Astrocyte (in vitro differentiated cells and primary cell): ENCODE measurements around the gene IPO7. TPM values are rescaled to one million over a fixed set of nuclear protein-coding genes. Genes with fewer than 3 reads are reported as not detected.

ENCODE experiments used
- DNase-seq: peaks from one replicate; pipeline ENCODE4 v3.0.0-alpha.2; 2010; ENCODE audit warnings: low read depth
- FAIRE-seq: peaks from 2 replicates; lab custom pipeline; 2011; peaks lifted over from hg19 to GRCh38; lab: Jason Lieb, UNC
- H2AFZ ChIP-seq: 2 replicates; pipeline ENCODE4 v1.6.0; 2012; ENCODE audit warnings: low read depth, low read length, inconsistent platforms
- H3K27ac ChIP-seq: 2 replicates; pipeline ENCODE4 v1.5.1; 2011; ENCODE audit warnings: low read depth, low read length, inconsistent platforms
- H3K27me3 ChIP-seq: 2 replicates; pipeline ENCODE4 v1.6.0; 2011; ENCODE audit warnings: low read length, inconsistent platforms; ENCODE audit not compliant: insufficient read depth
- H3K36me3 ChIP-seq: 2 replicates; pipeline ENCODE4 v1.5.1; 2011; ENCODE audit warnings: low read length, inconsistent platforms; ENCODE audit not compliant: insufficient read depth
- H3K4me1 ChIP-seq: 2 replicates; pipeline ENCODE4 v1.5.1; 2011; ENCODE audit warnings: low read length, inconsistent platforms; ENCODE audit not compliant: insufficient read depth
- H3K4me2 ChIP-seq: 2 replicates; pipeline ENCODE4 v1.6.0; 2012; ENCODE audit warnings: low read length, inconsistent platforms
- H3K4me3 ChIP-seq: 2 replicates; pipeline ENCODE4 v1.5.1; 2011; ENCODE audit warnings: low read depth, mild to moderate bottlenecking, low read length, inconsistent platforms; ENCODE audit not compliant: insufficient read depth
- H3K79me2 ChIP-seq: 2 replicates; pipeline ENCODE4 v1.6.0; 2012; ENCODE audit warnings: mild to moderate bottlenecking, low read length, inconsistent platforms; ENCODE audit not compliant: insufficient read depth
- H3K9ac ChIP-seq: 2 replicates; pipeline ENCODE4 v1.6.0; 2012; ENCODE audit warnings: mild to moderate bottlenecking, low read length, inconsistent platforms
- H3K9me3 ChIP-seq: 2 replicates; pipeline ENCODE4 v1.5.1; 2012; ENCODE audit warnings: low read depth, mild to moderate bottlenecking, low read length, inconsistent platforms; ENCODE audit not compliant: insufficient read depth
- H4K20me1 ChIP-seq: 2 replicates; pipeline ENCODE4 v1.6.0; 2012; ENCODE audit warnings: low read length, inconsistent platforms; ENCODE audit not compliant: insufficient read depth
- H3K27ac Mint-ChIP-seq: one replicate; pipeline ENCODE4 v1.8.0; 2021; ENCODE audit warnings: mild to moderate bottlenecking, mixed read lengths; ENCODE audit not compliant: unreplicated experiment
- H3K27me3 Mint-ChIP-seq: one replicate; pipeline ENCODE4 v1.8.0; 2021; ENCODE audit warnings: low read depth, mixed read lengths; ENCODE audit not compliant: unreplicated experiment
- H3K36me3 Mint-ChIP-seq: one replicate; pipeline ENCODE4 v1.8.0; 2021; ENCODE audit warnings: low read depth, mixed read lengths; ENCODE audit not compliant: unreplicated experiment
- H3K4me1 Mint-ChIP-seq: one replicate; pipeline ENCODE4 v1.8.0; 2021; ENCODE audit warnings: low read depth, mixed read lengths; ENCODE audit not compliant: unreplicated experiment
- H3K4me3 Mint-ChIP-seq: one replicate; pipeline ENCODE4 v1.8.0; 2021; ENCODE audit warnings: mild to moderate bottlenecking, moderate library complexity, mixed read lengths; ENCODE audit not compliant: unreplicated experiment
- H3K9me3 Mint-ChIP-seq: one replicate; pipeline ENCODE4 v1.8.0; 2021; ENCODE audit warnings: mild to moderate bottlenecking, mixed read lengths; ENCODE audit not compliant: unreplicated experiment
- EZH2 ChIP-seq: IDR thresholded peaks from 2 replicates; pipeline ENCODE4 v1.6.1; 2012; ENCODE audit warnings: mild to moderate bottlenecking, low read length, inconsistent platforms; ENCODE audit not compliant: insufficient read depth
- total RNA-seq: library from RNA; stranded (reverse); gene quantifications from 2 replicates; pipeline ENCODE4 v1.2.1, GENCODE V29; 2021
- TF ChIP-seq, protein P1 (sequence below): IDR thresholded peaks from 2 replicates; pipeline ENCODE4 v1.5.1; 2011; ENCODE audit warnings: low read depth, mild to moderate bottlenecking, inconsistent platforms, low read length, moderate library complexity; ENCODE audit not compliant: insufficient read depth

IPO7 gene
- total RNA-seq, 1 donor from 2014 or later = 142 TPM

- no peaks in the 10 kb centered on the region for H3K36me3 ChIP-seq
- no peak overlapping the region for H3K4me3 ChIP-seq
- H3K27ac Mint-ChIP-seq = peak overlapping the region; percentile 99
- no peaks in the 10 kb centered on the region for H3K9me3 Mint-ChIP-seq
- peaks cover 25% of the 10 kb centered on the region for H3K4me1 ChIP-seq
- H3K27me3 Mint-ChIP-seq = no peaks in the 10 kb centered on the region
- H3K9ac ChIP-seq = peak overlapping the region; percentile 6
- H3K4me3 Mint-ChIP-seq = peak overlapping the region; percentile 0
- H3K4me1 Mint-ChIP-seq = peaks cover 26% of the 10 kb centered on the region
- no peak for FAIRE-seq
- H3K9me3 ChIP-seq = no peaks in the 10 kb centered on the region
- peak overlapping the region; percentile 99 for H3K27ac ChIP-seq
- no peaks in the 10 kb centered on the region for H3K36me3 Mint-ChIP-seq
- H3K27me3 ChIP-seq = no peaks in the 10 kb centered on the region
- TF ChIP-seq, protein P1, sequence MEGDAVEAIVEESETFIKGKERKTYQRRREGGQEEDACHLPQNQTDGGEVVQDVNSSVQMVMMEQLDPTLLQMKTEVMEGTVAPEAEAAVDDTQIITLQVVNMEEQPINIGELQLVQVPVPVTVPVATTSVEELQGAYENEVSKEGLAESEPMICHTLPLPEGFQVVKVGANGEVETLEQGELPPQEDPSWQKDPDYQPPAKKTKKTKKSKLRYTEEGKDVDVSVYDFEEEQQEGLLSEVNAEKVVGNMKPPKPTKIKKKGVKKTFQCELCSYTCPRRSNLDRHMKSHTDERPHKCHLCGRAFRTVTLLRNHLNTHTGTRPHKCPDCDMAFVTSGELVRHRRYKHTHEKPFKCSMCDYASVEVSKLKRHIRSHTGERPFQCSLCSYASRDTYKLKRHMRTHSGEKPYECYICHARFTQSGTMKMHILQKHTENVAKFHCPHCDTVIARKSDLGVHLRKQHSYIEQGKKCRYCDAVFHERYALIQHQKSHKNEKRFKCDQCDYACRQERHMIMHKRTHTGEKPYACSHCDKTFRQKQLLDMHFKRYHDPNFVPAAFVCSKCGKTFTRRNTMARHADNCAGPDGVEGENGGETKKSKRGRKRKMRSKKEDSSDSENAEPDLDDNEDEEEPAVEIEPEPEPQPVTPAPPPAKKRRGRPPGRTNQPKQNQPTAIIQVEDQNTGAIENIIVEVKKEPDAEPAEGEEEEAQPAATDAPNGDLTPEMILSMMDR = no peak
- TF ChIP-seq EZH2 = no peak
- H4K20me1 ChIP-seq = no peaks in the 10 kb centered on the region
- no peak for DNase-seq
- peak overlapping the region; percentile 25 for H2AFZ ChIP-seq
- no peaks in the 10 kb centered on the region for H3K79me2 ChIP-seq
- no peak overlapping the region for H3K4me2 ChIP-seq
Measured at GRCh38 chr11:9362393-9362863, 22.0 kb upstream of the IPO7 start.

DNA sequence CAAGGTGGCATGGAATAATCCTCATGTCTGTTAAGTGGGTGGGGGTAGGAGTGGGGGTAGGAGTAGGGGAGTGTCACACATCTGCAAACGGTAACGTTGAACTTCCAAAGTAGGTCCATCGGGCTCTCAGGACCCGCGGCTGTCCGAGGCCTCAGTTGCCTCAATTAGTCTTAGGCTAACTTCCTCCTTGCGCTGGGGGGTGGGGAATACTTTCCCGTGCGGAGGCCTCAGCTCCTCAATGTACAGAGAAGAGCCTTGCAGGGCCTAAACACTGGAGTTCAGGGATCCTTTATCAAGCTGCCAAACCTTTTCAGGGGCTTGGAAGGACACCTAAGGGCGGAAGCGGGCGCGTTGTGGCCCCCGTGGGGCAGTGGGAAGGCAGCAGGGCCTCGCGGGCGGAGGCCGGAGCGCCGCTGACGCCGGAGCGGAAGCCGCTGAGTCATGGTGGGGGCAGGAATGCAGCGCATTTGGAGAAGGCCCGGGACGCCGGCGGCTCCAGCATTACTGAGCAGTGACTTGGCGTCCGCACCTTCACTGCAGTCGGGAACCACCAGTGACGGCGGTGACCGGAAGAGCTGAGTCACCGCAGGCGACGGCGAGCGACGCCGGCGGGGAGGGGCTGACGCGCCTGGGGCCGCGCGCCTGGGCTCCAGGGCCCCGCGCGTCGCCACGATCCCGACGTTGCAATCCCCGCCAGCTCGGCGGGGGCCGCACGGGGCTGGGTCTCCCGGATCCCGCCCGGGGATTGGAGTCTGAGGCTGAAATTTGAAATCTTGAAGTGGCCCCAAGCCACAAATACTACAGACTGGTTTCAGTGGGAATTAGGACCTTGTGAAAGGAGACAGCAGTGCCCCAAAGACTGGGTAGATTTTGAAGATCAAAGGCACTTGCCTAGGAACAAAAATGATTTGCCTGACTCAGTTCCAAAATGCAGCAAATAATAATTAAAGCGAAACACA, 20.2 kb upstream of the IPO7 start:
- Histone ChIP-seq H4K20me1 (no peaks in the 10 kb centered on the region), H3K9ac (peak overlapping the region; percentile 86), H3K4me1 (peaks cover 25% of the 10 kb centered on the region), H3K36me3 (no peaks in the 10 kb centered on the region), H2AFZ (peak overlapping the region; percentile 89), H3K27me3 (no peaks in the 10 kb centered on the region), H3K4me3 (peak overlapping the region; percentile 31), H3K27ac (peak overlapping the region; percentile 99), H3K9me3 (no peaks in the 10 kb centered on the region), H3K4me2 (peak overlapping the region; percentile 80), H3K79me2 (no peaks in the 10 kb centered on the region)
- DNase-seq = peak; percentile 97
- Mint-ChIP-seq H3K9me3 (no peaks in the 10 kb centered on the region), H3K4me1 (peaks cover 30% of the 10 kb centered on the region), H3K4me3 (peak overlapping the region; percentile 64), H3K36me3 (no peaks in the 10 kb centered on the region), H3K27ac (peak overlapping the region; percentile 99), H3K27me3 (no peaks in the 10 kb centered on the region)
- no peak for FAIRE-seq
- TF ChIP-seq, protein P1 = no peak
- no peak for TF ChIP-seq EZH2

GRCh38 chr11:9367551-9367950, 16.9 kb upstream of the IPO7 start:
- Histone ChIP-seq H3K36me3 (no peaks in the 10 kb centered on the region), H3K9me3 (no peaks in the 10 kb centered on the region), H3K79me2 (no peaks in the 10 kb centered on the region), H3K27ac (no peak overlapping the region), H3K4me1 (peaks cover 21% of the 10 kb centered on the region), H2AFZ (peak overlapping the region; percentile 9), H3K4me3 (no peak overlapping the region), H3K4me2 (no peak overlapping the region), H4K20me1 (no peaks in the 10 kb centered on the region), H3K9ac (no peak overlapping the region), H3K27me3 (no peaks in the 10 kb centered on the region)
- no peak for DNase-seq
- FAIRE-seq = no peak
- Mint-ChIP-seq H3K27ac (peak overlapping the region; percentile 23), H3K36me3 (no peaks in the 10 kb centered on the region), H3K9me3 (no peaks in the 10 kb centered on the region), H3K4me3 (no peak overlapping the region), H3K4me1 (peaks cover 23% of the 10 kb centered on the region), H3K27me3 (no peaks in the 10 kb centered on the region)
- no peak for TF ChIP-seq EZH2
- TF ChIP-seq, protein P1 = no peak
